ENCODE measurements around the gene NOL3. TPM values are rescaled to one million over a fixed set of nuclear protein-coding genes. Genes with fewer than 3 reads are reported as not detected.
A peak's percentile ranks its signal among the peaks of the same experiment; 100 is the strongest.

NOL3 gene
- total and polyA plus RNA-seq, 9 of the 15 experiments (the other 6 are each of a cell fraction or from before 2014, with no cell fraction given): 0.45 to 14.0 (median 5.4) TPM

- TF ChIP-seq ZNF140 (CRISPR knock-in tag; IDR thresholded peaks at IDR 0.05): no peak
- no peak for TF ChIP-seq TRIM24 (IDR thresholded peaks at IDR 0.05)
- TF ChIP-seq MBD2 (IDR thresholded peaks at IDR 0.05; ENCODE audit: borderline replicate concordance, low read depth): no peak
- no peak for TF ChIP-seq SMAD3 (CRISPR knock-in tag; conservative IDR thresholded peaks at IDR 0.05)
- TF ChIP-seq, protein P1, sequence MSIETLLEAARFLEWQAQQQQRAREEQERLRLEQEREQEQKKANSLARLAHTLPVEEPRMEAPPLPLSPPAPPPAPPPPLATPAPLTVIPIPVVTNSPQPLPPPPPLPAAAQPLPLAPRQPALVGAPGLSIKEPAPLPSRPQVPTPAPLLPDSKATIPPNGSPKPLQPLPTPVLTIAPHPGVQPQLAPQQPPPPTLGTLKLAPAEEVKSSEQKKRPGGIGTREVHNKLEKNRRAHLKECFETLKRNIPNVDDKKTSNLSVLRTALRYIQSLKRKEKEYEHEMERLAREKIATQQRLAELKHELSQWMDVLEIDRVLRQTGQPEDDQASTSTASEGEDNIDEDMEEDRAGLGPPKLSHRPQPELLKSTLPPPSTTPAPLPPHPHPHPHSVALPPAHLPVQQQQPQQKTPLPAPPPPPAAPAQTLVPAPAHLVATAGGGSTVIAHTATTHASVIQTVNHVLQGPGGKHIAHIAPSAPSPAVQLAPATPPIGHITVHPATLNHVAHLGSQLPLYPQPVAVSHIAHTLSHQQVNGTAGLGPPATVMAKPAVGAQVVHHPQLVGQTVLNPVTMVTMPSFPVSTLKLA (conservative IDR thresholded peaks at IDR 0.05): peak; percentile 82 to 94
- no peak for TF ChIP-seq ETV6 (IDR thresholded peaks at IDR 0.05; ENCODE audit: borderline replicate concordance in 1 of 2, low read depth in 2 of 2, low read length in 1 of 2)
- peak; percentile 84; the same call in 1 of the 2 replicates for TF ChIP-seq ETV6 (CRISPR knock-in tag; IDR thresholded peaks at IDR 0.05; ENCODE audit: borderline replicate concordance)
- TF ChIP-seq, protein P2, sequence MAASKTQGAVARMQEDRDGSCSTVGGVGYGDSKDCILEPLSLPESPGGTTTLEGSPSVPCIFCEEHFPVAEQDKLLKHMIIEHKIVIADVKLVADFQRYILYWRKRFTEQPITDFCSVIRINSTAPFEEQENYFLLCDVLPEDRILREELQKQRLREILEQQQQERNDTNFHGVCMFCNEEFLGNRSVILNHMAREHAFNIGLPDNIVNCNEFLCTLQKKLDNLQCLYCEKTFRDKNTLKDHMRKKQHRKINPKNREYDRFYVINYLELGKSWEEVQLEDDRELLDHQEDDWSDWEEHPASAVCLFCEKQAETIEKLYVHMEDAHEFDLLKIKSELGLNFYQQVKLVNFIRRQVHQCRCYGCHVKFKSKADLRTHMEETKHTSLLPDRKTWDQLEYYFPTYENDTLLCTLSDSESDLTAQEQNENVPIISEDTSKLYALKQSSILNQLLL (CRISPR knock-in tag; IDR thresholded peaks at IDR 0.05; ENCODE audit: borderline replicate concordance): no peak
- TF ChIP-seq ETV5 (CRISPR knock-in tag; IDR thresholded peaks at IDR 0.05; ENCODE audit: low read depth): no peak
- TF ChIP-seq SIN3A (IDR thresholded peaks at IDR 0.05; ENCODE audit: borderline replicate concordance in 2 of 2, control insufficient read depth in 1 of 2, low read depth in 2 of 2, low read length in 2 of 2): peak; percentile 92 to 99
- no peak for TF ChIP-seq ZNF197 (CRISPR knock-in tag; IDR thresholded peaks at IDR 0.05; ENCODE audit: low read depth)
- TF ChIP-seq THRAP3 (IDR thresholded peaks at IDR 0.05; ENCODE audit: borderline replicate concordance): no peak
- no peak for TF ChIP-seq GTF2B (IDR thresholded peaks at IDR 0.05; ENCODE audit: extremely low read depth, insufficient read length)
- peak; percentile 55 for TF ChIP-seq HCFC1 (IDR thresholded peaks at IDR 0.05; ENCODE audit: low read depth, low read length)
- TF ChIP-seq FOXK1 (CRISPR knock-in tag; IDR thresholded peaks at IDR 0.05; ENCODE audit: borderline replicate concordance): peak; percentile 74; the same call in 1 of the 2 replicates
- TF ChIP-seq CHD4 (IDR thresholded peaks at IDR 0.05; ENCODE audit: insufficient read depth, insufficient replicate concordance, low read depth, low read length, poor library complexity, severe bottlenecking): no peak
- no peak for TF ChIP-seq POLR2B (IDR thresholded peaks at IDR 0.05; ENCODE audit: low read depth, partially characterized antibody)
- TF ChIP-seq NFE2 (IDR thresholded peaks at IDR 0.05; ENCODE audit: low read depth): no peak
- TF ChIP-seq KDM2B (CRISPR knock-in tag; IDR thresholded peaks at IDR 0.05): no peak
- no peak for TF ChIP-seq SUPT5H (IDR thresholded peaks at IDR 0.05)
- no peak for TF ChIP-seq CBX1 (IDR thresholded peaks at IDR 0.05; ENCODE audit: low read depth)
- no peak for TF ChIP-seq RBM17 (IDR thresholded peaks at IDR 0.05; ENCODE audit: borderline replicate concordance, low read depth, low read length)
- TF ChIP-seq ZNF316 (IDR thresholded peaks at IDR 0.05): no peak
- no peak for TF ChIP-seq NR2F6 (CRISPR knock-in tag; IDR thresholded peaks at IDR 0.05)
- TF ChIP-seq ZBTB2 (IDR thresholded peaks at IDR 0.05): no peak
Measured at GRCh38 chr16:67184995-67185650, 14.8 kb downstream of the NOL3 start (continued).
